GM23338 (cell line): Measurements from ENCODE around the gene STARD13. TPM values are rescaled to one million over a fixed set of nuclear protein-coding genes. Genes with fewer than 3 reads are reported as not detected.

Experiments
- EZH2 ChIP-seq: fragments of 200-600 bp; sonication (generic); IDR thresholded peaks from one replicate; pipeline ENCODE4 v1.8.0; 2017; ENCODE audit warnings: antibody characterized with exemption, mild to moderate bottlenecking, low read depth; ENCODE audit not compliant: unreplicated experiment
- EZH2phosphoT487 ChIP-seq: fragments of 200-600 bp; sonication (generic); IDR thresholded peaks from one replicate; pipeline ENCODE4 v1.8.1; 2018; ENCODE audit warnings: antibody characterized with exemption; ENCODE audit not compliant: unreplicated experiment
- JUNB ChIP-seq: IDR thresholded peaks from one replicate; pipeline ENCODE4 v1.6.1; 2016; ENCODE audit warnings: antibody characterized with exemption; ENCODE audit not compliant: unreplicated experiment
- NANOG ChIP-seq: IDR thresholded peaks from 2 replicates; pipeline ENCODE4 v1.6.1; 2016; ENCODE audit warnings: antibody characterized with exemption, borderline replicate concordance
- STAT1 ChIP-seq: IDR thresholded peaks from one replicate; pipeline ENCODE4 v1.6.1; 2016; ENCODE audit warnings: antibody characterized with exemption; ENCODE audit not compliant: unreplicated experiment
- ZNF114 ChIP-seq: fragments of 250-450 bp; sonication (Bioruptor Pico); IDR thresholded peaks from 2 replicates; pipeline ENCODE4 v1.5.0; 2020; ENCODE audit warnings: mild to moderate bottlenecking, moderate library complexity
- ZNF331 ChIP-seq: fragments of 250-450 bp; sonication (Bioruptor Pico); IDR thresholded peaks from 2 replicates; pipeline ENCODE4 v1.5.0; 2020; ENCODE audit warnings: low read depth, mild to moderate bottlenecking, moderate library complexity
- ZNF462 ChIP-seq: fragments of 250-450 bp; sonication (Bioruptor Pico); IDR thresholded peaks from 2 replicates; pipeline ENCODE4 v1.5.0; 2020; ENCODE audit warnings: mild to moderate bottlenecking, moderate library complexity
- polyA plus RNA-seq: library from polyadenylated mRNA; unstranded; fragments of >200 nt; fragmentation: Nextera tagmentation; extraction: Ambion mirVana; gene quantifications from 2 replicates; pipeline ENCODE4 v1.2.1, GENCODE V29; 2016
- total RNA-seq: library from RNA; depleted of rRNA; stranded (reverse); fragments of >200 nt; shearing (Covaris generic); gene quantifications from 2 replicates; pipeline ENCODE4 v1.2.3, GENCODE V29; 2014
- TF ChIP-seq, protein P1 (sequence below): IDR thresholded peaks from 2 replicates; pipeline ENCODE4 v1.6.1; 2016; ENCODE audit warnings: antibody characterized with exemption

Gene STARD13
- total and polyA plus RNA-seq, 2 experiments from 2014 or later, result 3.2 to 5.2 TPM

- no peak for TF ChIP-seq ZNF462
- no peak for TF ChIP-seq NANOG
- TF ChIP-seq EZH2, result no peak
- TF ChIP-seq JUNB, result no peak
- no peak for TF ChIP-seq ZNF114 (CRISPR knock-in tag)
- no peak for TF ChIP-seq ZNF331 (CRISPR knock-in tag)
- TF ChIP-seq, protein P1, sequence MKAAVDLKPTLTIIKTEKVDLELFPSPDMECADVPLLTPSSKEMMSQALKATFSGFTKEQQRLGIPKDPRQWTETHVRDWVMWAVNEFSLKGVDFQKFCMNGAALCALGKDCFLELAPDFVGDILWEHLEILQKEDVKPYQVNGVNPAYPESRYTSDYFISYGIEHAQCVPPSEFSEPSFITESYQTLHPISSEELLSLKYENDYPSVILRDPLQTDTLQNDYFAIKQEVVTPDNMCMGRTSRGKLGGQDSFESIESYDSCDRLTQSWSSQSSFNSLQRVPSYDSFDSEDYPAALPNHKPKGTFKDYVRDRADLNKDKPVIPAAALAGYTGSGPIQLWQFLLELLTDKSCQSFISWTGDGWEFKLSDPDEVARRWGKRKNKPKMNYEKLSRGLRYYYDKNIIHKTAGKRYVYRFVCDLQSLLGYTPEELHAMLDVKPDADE, result no peak
- no peak for TF ChIP-seq STAT1
- TF ChIP-seq EZH2phosphoT487, result no peak
Measured at GRCh38 chr13:33154911-33155310, 130.6 kb downstream of the STARD13 start (continued).
